ENCODE measurements around the gene SLC22A31. TPM values are rescaled to one million over a fixed set of nuclear protein-coding genes. Genes with fewer than 3 reads are reported as not detected.

Gene SLC22A31
- polyA plus RNA-seq, 1 of the 3 experiments (the other 2 are of a cell fraction) = 0.07 TPM

DNA sequence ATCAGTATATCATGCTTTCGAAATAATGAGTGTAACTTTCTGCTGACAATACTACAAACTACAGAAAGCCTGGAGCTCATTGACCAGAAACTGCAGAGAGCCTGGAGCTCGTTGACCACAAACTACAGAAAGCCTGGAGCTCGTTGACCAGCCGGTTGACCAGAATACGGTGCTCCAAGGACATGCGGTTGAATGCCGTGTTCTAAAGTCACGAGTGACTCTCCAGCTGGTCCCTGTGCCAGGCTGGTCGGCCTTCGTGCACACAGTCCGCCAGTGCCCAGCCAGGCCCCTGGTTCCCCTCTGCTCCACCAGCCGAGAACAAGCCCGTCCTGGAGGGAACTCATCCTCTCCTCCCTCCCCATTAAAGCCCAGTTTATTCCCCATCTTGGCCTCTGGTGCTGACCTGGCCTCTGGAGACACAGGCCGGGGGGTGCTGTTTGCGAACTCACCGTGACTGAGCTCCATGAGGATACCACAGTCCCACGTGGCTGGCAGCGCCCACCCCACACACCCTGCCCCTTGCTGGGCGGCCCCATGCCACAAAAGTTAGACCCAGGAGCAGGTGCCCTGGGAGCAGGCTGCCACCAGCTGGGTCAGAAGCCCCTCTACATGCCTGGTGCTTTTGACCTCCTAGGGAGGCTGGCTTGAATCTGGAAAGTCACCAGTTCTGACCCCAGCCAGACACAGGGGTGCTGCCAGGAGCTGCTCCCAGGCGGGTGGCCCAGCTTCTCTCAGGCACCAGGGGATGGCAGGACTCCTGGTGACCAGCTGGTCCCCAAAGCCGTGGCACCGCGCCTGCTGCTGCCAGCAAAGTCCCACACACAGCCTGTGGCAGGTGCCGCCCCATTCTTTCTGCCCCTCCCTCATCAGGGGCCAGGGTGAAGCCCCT is 44.2 kb downstream of the SLC22A31 start:
- peaks cover 20% of the 10 kb centered on the region for H3F3A ChIP-seq (replicated peaks; ENCODE audit: insufficient read depth)
- TF ChIP-seq, protein P1, sequence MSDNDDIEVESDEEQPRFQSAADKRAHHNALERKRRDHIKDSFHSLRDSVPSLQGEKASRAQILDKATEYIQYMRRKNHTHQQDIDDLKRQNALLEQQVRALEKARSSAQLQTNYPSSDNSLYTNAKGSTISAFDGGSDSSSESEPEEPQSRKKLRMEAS (IDR thresholded peaks at IDR 0.05; ENCODE audit: low read depth) = no peak
- no peak for TF ChIP-seq EP300 (IDR thresholded peaks at IDR 0.05; ENCODE audit: borderline replicate concordance in 1 of 2, low read depth in 1 of 2, low read length in 1 of 2)
- no peak for TF ChIP-seq NRF1 (IDR thresholded peaks at IDR 0.05; ENCODE audit: low read depth, low read length)
- TF ChIP-seq POLR2AphosphoS5 (IDR thresholded peaks at IDR 0.05; ENCODE audit: low read depth, low read length) = no peak
- TF ChIP-seq FOXM1 (IDR thresholded peaks at IDR 0.05; ENCODE audit: low read depth) = no peak
- no peak for TF ChIP-seq JUND (IDR thresholded peaks at IDR 0.05)
- no peak for TF ChIP-seq MXI1 (IDR thresholded peaks at IDR 0.05; ENCODE audit: low read depth, low read length)
- no peak for TF ChIP-seq YY1 (IDR thresholded peaks at IDR 0.05; ENCODE audit: low read depth)
- TF ChIP-seq FOXJ3 (CRISPR knock-in tag; IDR thresholded peaks at IDR 0.05) = no peak
- TF ChIP-seq, protein P2, sequence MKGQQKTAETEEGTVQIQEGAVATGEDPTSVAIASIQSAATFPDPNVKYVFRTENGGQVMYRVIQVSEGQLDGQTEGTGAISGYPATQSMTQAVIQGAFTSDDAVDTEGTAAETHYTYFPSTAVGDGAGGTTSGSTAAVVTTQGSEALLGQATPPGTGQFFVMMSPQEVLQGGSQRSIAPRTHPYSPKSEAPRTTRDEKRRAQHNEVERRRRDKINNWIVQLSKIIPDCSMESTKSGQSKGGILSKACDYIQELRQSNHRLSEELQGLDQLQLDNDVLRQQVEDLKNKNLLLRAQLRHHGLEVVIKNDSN (IDR thresholded peaks at IDR 0.05; ENCODE audit: borderline replicate concordance, low read depth) = no peak
- no peak for TF ChIP-seq TCF12 (IDR thresholded peaks at IDR 0.05)
- TF ChIP-seq, protein P3, sequence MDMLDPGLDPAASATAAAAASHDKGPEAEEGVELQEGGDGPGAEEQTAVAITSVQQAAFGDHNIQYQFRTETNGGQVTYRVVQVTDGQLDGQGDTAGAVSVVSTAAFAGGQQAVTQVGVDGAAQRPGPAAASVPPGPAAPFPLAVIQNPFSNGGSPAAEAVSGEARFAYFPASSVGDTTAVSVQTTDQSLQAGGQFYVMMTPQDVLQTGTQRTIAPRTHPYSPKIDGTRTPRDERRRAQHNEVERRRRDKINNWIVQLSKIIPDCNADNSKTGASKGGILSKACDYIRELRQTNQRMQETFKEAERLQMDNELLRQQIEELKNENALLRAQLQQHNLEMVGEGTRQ (IDR thresholded peaks at IDR 0.05; ENCODE audit: borderline replicate concordance, low read depth, low read length) = no peak
- no peak overlapping the region; a peak in 1 of 4 replicates for H3K27ac ChIP-seq (ENCODE audit: low read depth in 2 of 2, low read length in 1 of 2)
- peaks cover 0 to 47% of the 10 kb centered on the region in 2 experiments; a peak in 1 of 4 replicates for H3K4me1 ChIP-seq (ENCODE audit: control insufficient read depth in 1 of 2, insufficient read depth in 2 of 2, low read depth in 1 of 2, low read length in 1 of 2)
- no peak overlapping the region for H3K4me3 ChIP-seq (ENCODE audit: low read depth in 2 of 2, low read length in 1 of 2)
- no peaks in the 10 kb centered on the region for H3K9me2 ChIP-seq
- H3K79me2 ChIP-seq (ENCODE audit: insufficient read depth) = no peaks in the 10 kb centered on the region
- no peak for DNase-seq
- no peak overlapping the region for H3K4me2 ChIP-seq
- no peaks in the 10 kb centered on the region for H3K36me3 ChIP-seq (replicated peaks in 1 of 2; ENCODE audit: control insufficient read depth in 1 of 2, insufficient read depth in 2 of 2, low read length in 1 of 2)
- H4K20me1 ChIP-seq (ENCODE audit: insufficient read depth) = no peaks in the 10 kb centered on the region
- POLR2A ChIA-PET = no interaction called here
- H3K27me3 ChIP-seq (ENCODE audit: insufficient read depth) = no peaks in the 10 kb centered on the region
- CTCF ChIA-PET = interaction anchor here (0.6 to 2.0 kb wide), 7 partner anchors 9 to 344 kb away, joined by 3 to 9 read pairs (median 5); partner anchors contain the start of gene APRT
- no peaks in the 10 kb centered on the region for H3K9me3 ChIP-seq
- H2AFZ ChIP-seq (ENCODE audit: low read depth) = no peak overlapping the region
- no peak overlapping the region for H3K9ac ChIP-seq
- 76% methylated on average over 14 of the region's 24 CpGs for WGBS (ENCODE audit: low lambda C conversion rate)

DNA sequence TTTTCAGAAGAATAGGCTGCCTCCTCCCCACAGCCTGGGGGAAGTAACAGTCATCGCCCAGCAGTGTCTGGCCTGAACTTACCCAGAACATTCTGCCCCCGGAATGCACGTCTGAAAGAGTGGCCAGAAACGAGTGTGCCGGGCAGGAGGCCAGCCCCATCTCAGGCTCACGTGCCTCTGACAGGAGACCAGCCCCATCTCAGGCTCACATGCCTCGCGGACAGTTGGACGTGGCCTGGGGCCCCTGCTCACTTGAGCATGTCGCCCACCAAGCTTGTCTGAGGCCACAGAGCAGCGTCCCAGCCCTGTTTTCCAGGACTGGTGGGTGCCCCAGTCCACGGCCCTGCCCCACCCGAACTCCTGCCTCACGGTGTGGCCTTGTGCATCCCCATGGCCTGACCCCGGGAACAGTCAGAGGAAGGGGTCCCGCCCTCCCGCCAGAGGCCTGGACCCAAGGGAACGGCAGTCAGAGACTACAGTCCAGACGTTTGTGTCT is 45.1 kb downstream of the SLC22A31 start:
- CTCF ChIA-PET = interaction anchor here (1.1 to 2.0 kb wide), 6 partner anchors 10 to 213 kb away, joined by 3 to 9 read pairs (median 5); no protein-coding TSS in a partner anchor
- 52% methylated on average over 8 of the region's 19 CpGs for WGBS (ENCODE audit: low lambda C conversion rate)

More for the DNA sequence above, 45.1 kb downstream of the SLC22A31 start:
- no peak for DNase-seq
- TF ChIP-seq, protein P4, sequence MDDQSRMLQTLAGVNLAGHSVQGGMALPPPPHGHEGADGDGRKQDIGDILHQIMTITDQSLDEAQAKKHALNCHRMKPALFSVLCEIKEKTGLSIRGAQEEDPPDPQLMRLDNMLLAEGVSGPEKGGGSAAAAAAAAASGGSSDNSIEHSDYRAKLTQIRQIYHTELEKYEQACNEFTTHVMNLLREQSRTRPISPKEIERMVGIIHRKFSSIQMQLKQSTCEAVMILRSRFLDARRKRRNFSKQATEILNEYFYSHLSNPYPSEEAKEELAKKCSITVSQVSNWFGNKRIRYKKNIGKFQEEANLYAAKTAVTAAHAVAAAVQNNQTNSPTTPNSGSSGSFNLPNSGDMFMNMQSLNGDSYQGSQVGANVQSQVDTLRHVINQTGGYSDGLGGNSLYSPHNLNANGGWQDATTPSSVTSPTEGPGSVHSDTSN (IDR thresholded peaks at IDR 0.05) = no peak
- TF ChIP-seq, protein P5, sequence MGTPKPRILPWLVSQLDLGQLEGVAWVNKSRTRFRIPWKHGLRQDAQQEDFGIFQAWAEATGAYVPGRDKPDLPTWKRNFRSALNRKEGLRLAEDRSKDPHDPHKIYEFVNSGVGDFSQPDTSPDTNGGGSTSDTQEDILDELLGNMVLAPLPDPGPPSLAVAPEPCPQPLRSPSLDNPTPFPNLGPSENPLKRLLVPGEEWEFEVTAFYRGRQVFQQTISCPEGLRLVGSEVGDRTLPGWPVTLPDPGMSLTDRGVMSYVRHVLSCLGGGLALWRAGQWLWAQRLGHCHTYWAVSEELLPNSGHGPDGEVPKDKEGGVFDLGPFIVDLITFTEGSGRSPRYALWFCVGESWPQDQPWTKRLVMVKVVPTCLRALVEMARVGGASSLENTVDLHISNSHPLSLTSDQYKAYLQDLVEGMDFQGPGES (IDR thresholded peaks at IDR 0.05; ENCODE audit: low read depth, low read length) = no peak
- TF ChIP-seq, protein P6, sequence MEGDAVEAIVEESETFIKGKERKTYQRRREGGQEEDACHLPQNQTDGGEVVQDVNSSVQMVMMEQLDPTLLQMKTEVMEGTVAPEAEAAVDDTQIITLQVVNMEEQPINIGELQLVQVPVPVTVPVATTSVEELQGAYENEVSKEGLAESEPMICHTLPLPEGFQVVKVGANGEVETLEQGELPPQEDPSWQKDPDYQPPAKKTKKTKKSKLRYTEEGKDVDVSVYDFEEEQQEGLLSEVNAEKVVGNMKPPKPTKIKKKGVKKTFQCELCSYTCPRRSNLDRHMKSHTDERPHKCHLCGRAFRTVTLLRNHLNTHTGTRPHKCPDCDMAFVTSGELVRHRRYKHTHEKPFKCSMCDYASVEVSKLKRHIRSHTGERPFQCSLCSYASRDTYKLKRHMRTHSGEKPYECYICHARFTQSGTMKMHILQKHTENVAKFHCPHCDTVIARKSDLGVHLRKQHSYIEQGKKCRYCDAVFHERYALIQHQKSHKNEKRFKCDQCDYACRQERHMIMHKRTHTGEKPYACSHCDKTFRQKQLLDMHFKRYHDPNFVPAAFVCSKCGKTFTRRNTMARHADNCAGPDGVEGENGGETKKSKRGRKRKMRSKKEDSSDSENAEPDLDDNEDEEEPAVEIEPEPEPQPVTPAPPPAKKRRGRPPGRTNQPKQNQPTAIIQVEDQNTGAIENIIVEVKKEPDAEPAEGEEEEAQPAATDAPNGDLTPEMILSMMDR (IDR thresholded peaks at IDR 0.05) = no peak
- TF ChIP-seq, protein P2 (IDR thresholded peaks at IDR 0.05; ENCODE audit: borderline replicate concordance, low read depth) = no peak
- TF ChIP-seq ELF1 (IDR thresholded peaks at IDR 0.05) (no peak), RFX5 (IDR thresholded peaks at IDR 0.05; ENCODE audit: low read length) (no peak), TAF1 (IDR thresholded peaks at IDR 0.05; ENCODE audit: borderline replicate concordance, low read depth, low read length) (no peak), MXI1 (IDR thresholded peaks at IDR 0.05; ENCODE audit: low read depth, low read length) (peak; percentile 39; the same call in 1 of the 2 replicates)
- TF ChIP-seq, protein P1 (IDR thresholded peaks at IDR 0.05; ENCODE audit: low read depth) = no peak
- H3K79me2 ChIP-seq (ENCODE audit: insufficient read depth) = no peaks in the 10 kb centered on the region
- no peak overlapping the region for H3K9ac ChIP-seq
- H3K27ac ChIP-seq (ENCODE audit: low read depth in 2 of 2, low read length in 1 of 2) = peak overlapping the region in 1 of 2 experiments; percentile 16; a peak in 1 of 4 replicates
- no peak overlapping the region for H3K4me3 ChIP-seq (ENCODE audit: low read depth in 2 of 2, low read length in 1 of 2)
- H3K4me1 ChIP-seq (ENCODE audit: control insufficient read depth in 1 of 2, insufficient read depth in 2 of 2, low read depth in 1 of 2, low read length in 1 of 2) = peaks cover 0 to 54% of the 10 kb centered on the region in 2 experiments; a peak in 1 of 4 replicates
- H3K9me3 ChIP-seq = no peaks in the 10 kb centered on the region
- no peaks in the 10 kb centered on the region for H3K27me3 ChIP-seq (ENCODE audit: insufficient read depth)
- POLR2A ChIA-PET = no interaction called here
- no peak overlapping the region for H3K4me2 ChIP-seq
- H2AFZ ChIP-seq (ENCODE audit: low read depth) = no peak overlapping the region
- H3F3A ChIP-seq (replicated peaks; ENCODE audit: insufficient read depth) = peaks cover 20% of the 10 kb centered on the region
- H3K36me3 ChIP-seq (replicated peaks in 1 of 2; ENCODE audit: control insufficient read depth in 1 of 2, insufficient read depth in 2 of 2, low read length in 1 of 2) = no peaks in the 10 kb centered on the region
- H4K20me1 ChIP-seq (ENCODE audit: insufficient read depth) = no peaks in the 10 kb centered on the region
- no peaks in the 10 kb centered on the region for H3K9me2 ChIP-seq

All from SK-N-SH (cell line).